NOMO-1 treated with DMSO at 0.1 percent for 48 hours (cell line): Measurements from ENCODE around the gene RAB40C.

ENCODE experiments used
- DNase-seq: peaks from one replicate; lab custom pipeline; 2025; ENCODE audit not compliant: unreplicated experiment; lab: John Stamatoyannopoulos, UW

RAB40C gene

DNA sequence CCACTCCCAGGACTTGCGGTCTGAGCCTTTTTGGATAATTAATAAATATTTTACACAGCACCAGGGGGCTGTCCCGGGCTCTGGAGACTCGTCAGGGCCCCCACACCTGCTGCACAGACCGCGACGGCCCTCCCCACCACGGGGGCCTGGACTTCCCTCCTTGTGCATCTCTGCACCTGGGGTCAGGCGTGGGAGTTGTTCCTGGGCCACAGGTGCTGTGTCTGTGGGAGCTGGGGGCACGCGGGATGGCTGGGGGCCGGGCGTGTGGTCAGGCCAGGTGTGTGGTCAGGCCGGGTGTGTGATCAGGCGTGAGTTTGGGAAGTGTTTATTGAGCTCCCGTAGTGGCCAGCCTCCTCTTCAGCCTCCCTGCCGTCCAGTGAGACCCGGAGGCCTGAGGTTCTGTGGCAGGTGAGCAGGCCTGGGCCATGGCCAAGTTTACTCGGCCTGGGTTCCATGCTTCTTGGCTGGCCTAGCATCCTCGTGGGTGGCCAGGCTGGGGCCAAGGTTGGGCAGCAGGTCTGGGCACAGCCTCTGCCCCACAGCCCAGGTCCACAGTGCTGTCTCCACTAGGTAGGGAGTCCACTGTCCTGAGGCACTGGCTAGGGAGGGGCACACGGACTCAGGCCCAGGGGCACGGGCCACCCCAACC, 88.5 kb downstream of the RAB40C start:
- DNase-seq, result no peak
